HepG2 (cell line): ENCODE results near the gene SMIM41. TPM values are rescaled to one million over a fixed set of nuclear protein-coding genes. Genes with fewer than 3 reads are reported as not detected.

Experiments
- CCDC6 ChIP-seq: sonication (generic); formaldehyde crosslinking; IDR thresholded peaks from 2 replicates; pipeline ENCODE4 v1.8.1; 2022; ENCODE audit warnings: mild to moderate bottlenecking, missing genetic modification reagents, moderate library complexity
- MEIS1 ChIP-seq: sonication (generic); formaldehyde crosslinking; IDR thresholded peaks from 2 replicates; pipeline ENCODE4 v1.9.0; 2021; ENCODE audit warnings: mild to moderate bottlenecking, missing genetic modification reagents, moderate library complexity, borderline replicate concordance
- MTERF4 ChIP-seq: sonication (generic); formaldehyde crosslinking; IDR thresholded peaks from 2 replicates; pipeline ENCODE4 v1.8.0; 2023; ENCODE audit warnings: mild to moderate bottlenecking, missing genetic modification reagents
- MYC ChIP-seq: sonication (generic); formaldehyde crosslinking; IDR thresholded peaks from 2 replicates; pipeline ENCODE4 v1.9.0; 2021; ENCODE audit warnings: missing genetic modification reagents, borderline replicate concordance
- NFYC ChIP-seq: IDR thresholded peaks from 2 replicates; pipeline ENCODE4 v1.6.1; 2016; ENCODE audit warnings: missing genetic modification reagents, missing compliant biosample characterization
- RBM39 ChIP-seq: fragments of 200-400 bp; formaldehyde crosslinking; IDR thresholded peaks from one replicate; pipeline ENCODE4 v1.6.1; 2018; ENCODE audit warnings: antibody characterized with exemption, mild to moderate bottlenecking, low read depth, low read length; ENCODE audit not compliant: poor library complexity, severe bottlenecking
- RFXANK ChIP-seq: IDR thresholded peaks from 2 replicates; pipeline ENCODE4 v1.6.1; 2016
- RFXAP ChIP-seq: sonication (generic); formaldehyde crosslinking; IDR thresholded peaks from 2 replicates; pipeline ENCODE4 v1.4.0; 2020; ENCODE audit warnings: missing genetic modification reagents, borderline replicate concordance
- ZNF136 ChIP-seq: sonication (generic); formaldehyde crosslinking; IDR thresholded peaks from 2 replicates; pipeline ENCODE4 v1.8.1; 2022; ENCODE audit warnings: low read depth, mild to moderate bottlenecking, moderate library complexity, missing genetic modification reagents
- ZNF350 ChIP-seq: sonication (generic); formaldehyde crosslinking; IDR thresholded peaks from 2 replicates; pipeline ENCODE4 v1.4.0; 2020; ENCODE audit warnings: mild to moderate bottlenecking, low read depth, missing genetic modification reagents, borderline replicate concordance
- ZNF432 ChIP-seq: sonication (generic); formaldehyde crosslinking; IDR thresholded peaks from 2 replicates; pipeline ENCODE4 v1.5.0; 2020; ENCODE audit warnings: missing genetic modification reagents, mild to moderate bottlenecking, borderline replicate concordance
- ZNF484 ChIP-seq: sonication (generic); formaldehyde crosslinking; IDR thresholded peaks from 2 replicates; pipeline ENCODE4 v1.5.1; 2020; ENCODE audit warnings: mild to moderate bottlenecking, low read depth, missing genetic modification reagents, borderline replicate concordance
- ZNF547 ChIP-seq: sonication (generic); formaldehyde crosslinking; IDR thresholded peaks from 2 replicates; pipeline ENCODE4 v1.5.1; 2020; ENCODE audit warnings: mild to moderate bottlenecking, missing genetic modification reagents
- ZNF556 ChIP-seq: sonication (generic); formaldehyde crosslinking; IDR thresholded peaks from 2 replicates; pipeline ENCODE4 v1.4.0; 2020; ENCODE audit warnings: mild to moderate bottlenecking, missing genetic modification reagents, borderline replicate concordance
- ZNF563 ChIP-seq: sonication (generic); formaldehyde crosslinking; IDR thresholded peaks from 2 replicates; pipeline ENCODE4 v1.8.0; 2022; ENCODE audit warnings: mild to moderate bottlenecking, moderate library complexity, missing genetic modification reagents
- ZNF780A ChIP-seq: sonication (generic); formaldehyde crosslinking; IDR thresholded peaks from 2 replicates; pipeline ENCODE4 v1.8.0; 2022; ENCODE audit warnings: mild to moderate bottlenecking, missing genetic modification reagents, moderate library complexity
- ZNF782 ChIP-seq: sonication (generic); formaldehyde crosslinking; IDR thresholded peaks from 2 replicates; pipeline ENCODE4 v1.4.0; 2020; ENCODE audit warnings: missing genetic modification reagents, mild to moderate bottlenecking, borderline replicate concordance
- ZNF784 ChIP-seq: sonication (generic); formaldehyde crosslinking; IDR thresholded peaks from 2 replicates; pipeline ENCODE4 v1.5.1; 2020; ENCODE audit warnings: missing genetic modification reagents, mild to moderate bottlenecking, borderline replicate concordance
- ZNF800 ChIP-seq: sonication (generic); formaldehyde crosslinking; IDR thresholded peaks from 2 replicates; pipeline ENCODE4 v1.4.0; 2020; ENCODE audit warnings: missing genetic modification reagents
- polyA plus RNA-seq, 8 experiments: library from polyadenylated mRNA; depleted of rRNA in 3 of 8; stranded (reverse) in 7 of 8; unstranded in 1 of 8; fragments of >200 nt; fragmentation: Illumina TruSeq in 4 of 8; extraction: Trizol in 4 of 8; gene quantifications; 2 replicates each; pipeline versions ENCODE4 v1.2.1 to v1.2.3, GENCODE V29; 2011 to 2016; ENCODE audit warnings: low read depth in 4 of 8, missing spikeins in 1 of 8, mixed read lengths in 1 of 8; ENCODE audit not compliant: insufficient read depth in 1 of 8
- total RNA-seq, 5 experiments: library from RNA; depleted of rRNA; stranded (reverse); fragments of >200 nt; fragmentation: Illumina TruSeq; extraction: Trizol; gene quantifications; 2 replicates each; pipeline ENCODE4 v1.2.3, GENCODE V29; 2016; ENCODE audit warnings: low read depth in 1 of 5

The SMIM41 gene
- total and polyA plus RNA-seq, 2 of the 13 experiments (the other 11 are each of a cell fraction or from before 2014, with no cell fraction given), result not detected

GRCh38 chr12:52050116-52050757, 29.3 kb upstream of the SMIM41 start (continued):
- TF ChIP-seq ZNF784 (CRISPR knock-in tag) (no peak), CCDC6 (CRISPR knock-in tag) (0 out of 2 replicates have a peak, but pooled peaks have one; percentile 41), ZNF780A (CRISPR knock-in tag) (no peak), ZNF350 (CRISPR knock-in tag) (0 out of 2 replicates have a peak, but pooled peaks have one; percentile 19), MYC (CRISPR knock-in tag) (0 out of 2 replicates have a peak, but pooled peaks have one; percentile 11), MTERF4 (CRISPR knock-in tag) (0 out of 2 replicates have a peak, but pooled peaks have one; percentile 38), RFXAP (0 out of 2 replicates have a peak, but pooled peaks have one; percentile 53), ZNF547 (CRISPR knock-in tag) (0 out of 2 replicates have a peak, but pooled peaks have one; percentile 39), ZNF563 (CRISPR knock-in tag) (0 out of 2 replicates have a peak, but pooled peaks have one; percentile 13), ZNF484 (CRISPR knock-in tag) (no peak), ZNF782 (peak; percentile 57; the same call in 1 of the 2 replicates), ZNF136 (0 out of 2 replicates have a peak, but pooled peaks have one; percentile 49), RFXANK (CRISPR knock-in tag) (no peak), MEIS1 (CRISPR knock-in tag) (0 out of 2 replicates have a peak, but pooled peaks have one; percentile 19), ZNF800 (CRISPR knock-in tag) (peak; percentile 62; the same call in 1 of the 2 replicates), RBM39 (peak; percentile 20), ZNF556 (CRISPR knock-in tag) (peak; percentile 34; the same call in 1 of the 2 replicates), NFYC (CRISPR knock-in tag) (0 out of 2 replicates have a peak, but pooled peaks have one; percentile 7), ZNF432 (CRISPR knock-in tag) (no peak)
- TF ChIP-seq, all 625 proteins: peak for 25
